ENCODE results near the gene GPN2.

- TF ChIP-seq POLR2A (IDR thresholded peaks at IDR 0.05; ENCODE audit: low read length) (no peak), RAD21 (conservative IDR thresholded peaks at IDR 0.05 in 1 of 2, IDR thresholded peaks at IDR 0.05 in 1 of 2) (no peak), REST (IDR thresholded peaks at IDR 0.05) (no peak), BHLHE40 (IDR thresholded peaks at IDR 0.05; ENCODE audit: low read depth, low read length) (no peak), EP300 (IDR thresholded peaks at IDR 0.05) (no peak)
Observed at GRCh38 chr1:26851106-26851684, 38.9 kb downstream of the GPN2 start.
